WTC11 (cell line): Measurements from ENCODE around the gene POLD4.

ENCODE experiments used
- ATF1 ChIP-seq: sonication (generic); formaldehyde crosslinking; IDR thresholded peaks from 2 replicates; pipeline ENCODE4 v1.8.1; 2023; ENCODE audit warnings: mild to moderate bottlenecking, moderate library complexity, missing genetic modification reagents
- CTCF ChIP-seq: fragments of 200-600 bp; IDR thresholded peaks from 2 replicates; pipeline ENCODE4 v1.8.0; 2022; ENCODE audit warnings: antibody characterized with exemption
- SMAD3 ChIP-seq: sonication (generic); formaldehyde crosslinking; IDR thresholded peaks from 2 replicates; pipeline ENCODE4 v1.8.0; 2022; ENCODE audit warnings: missing genetic modification reagents, mild to moderate bottlenecking, borderline replicate concordance

DNA sequence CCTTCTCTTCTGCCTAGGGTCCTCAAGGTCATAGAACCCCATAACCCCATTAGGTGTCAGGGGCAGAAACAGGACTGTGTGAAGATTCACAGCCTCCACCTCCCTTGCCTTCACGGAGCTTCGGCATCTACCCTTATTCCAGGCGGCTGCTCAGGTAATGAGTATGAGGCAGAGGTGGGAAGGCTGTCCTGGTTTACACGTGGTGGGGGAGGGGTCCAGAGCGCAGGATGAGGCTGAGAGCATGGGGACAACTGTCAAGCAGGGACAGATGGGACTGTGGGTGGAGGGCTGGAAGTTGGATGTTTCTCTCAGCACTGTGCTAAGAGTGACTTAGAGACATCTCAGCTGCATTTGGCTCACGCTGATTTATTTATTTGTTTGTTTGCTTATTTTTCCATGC, 34.2 kb upstream of the POLD4 start:
- TF ChIP-seq CTCF, result no peak
- no peak for TF ChIP-seq ATF1 (CRISPR knock-in tag)
- no peak for TF ChIP-seq SMAD3 (CRISPR knock-in tag)
